Smooth muscle cell (in vitro differentiated cells): ENCODE measurements around the gene MSL1. TPM values are rescaled to one million over a fixed set of nuclear protein-coding genes. Genes with fewer than 3 reads are reported as not detected.

Experiments
- DNase-seq: peaks from one replicate; lab custom pipeline; 2025; ENCODE audit not compliant: unreplicated experiment; lab: John Stamatoyannopoulos, UW
- H2AFZ ChIP-seq: fragments of 200-600 bp; sonication (generic); 2 replicates; pipeline ENCODE4 v1.6.0; 2016; ENCODE audit warnings: antibody characterized with exemption, low read depth, mild to moderate bottlenecking
- H3F3A ChIP-seq: fragments of 200-600 bp; sonication (generic); 2 replicates; pipeline ENCODE4 v1.6.0; 2017; ENCODE audit warnings: antibody characterized with exemption, low read depth
- H3K27ac ChIP-seq: fragments of 200-600 bp; sonication (generic); 2 replicates; pipeline ENCODE4 v1.5.1; 2016; ENCODE audit warnings: low read depth, mild to moderate bottlenecking
- H3K27me3 ChIP-seq: fragments of 200-600 bp; sonication (generic); 2 replicates; pipeline ENCODE4 v1.6.1; 2016; ENCODE audit warnings: low read depth, mild to moderate bottlenecking
- H3K36me3 ChIP-seq: fragments of 200-600 bp; sonication (generic); 2 replicates; pipeline ENCODE4 v1.5.1; 2016; ENCODE audit warnings: low read depth
- H3K4me1 ChIP-seq: fragments of 200-600 bp; sonication (generic); 2 replicates; pipeline ENCODE4 v1.5.1; 2016; ENCODE audit warnings: low read depth
- H3K4me2 ChIP-seq: fragments of 200-600 bp; sonication (generic); 2 replicates; pipeline ENCODE4 v1.6.0; 2016; ENCODE audit warnings: mild to moderate bottlenecking
- H3K4me3 ChIP-seq: fragments of 200-600 bp; sonication (generic); 2 replicates; pipeline ENCODE4 v1.5.1; 2016; ENCODE audit warnings: mild to moderate bottlenecking
- H3K79me2 ChIP-seq: fragments of 200-600 bp; sonication (generic); 2 replicates; pipeline ENCODE4 v1.6.0; 2016; ENCODE audit warnings: low read depth, mild to moderate bottlenecking
- H3K9ac ChIP-seq: fragments of 200-600 bp; sonication (generic); 2 replicates; pipeline ENCODE4 v1.6.0; 2016; ENCODE audit warnings: low read depth
- H3K9me3 ChIP-seq: fragments of 200-600 bp; sonication (generic); replicated peaks from 2 replicates; pipeline ENCODE4 v1.5.1; 2016; ENCODE audit warnings: low read depth
- H4K20me1 ChIP-seq: fragments of 200-600 bp; sonication (generic); 2 replicates; pipeline ENCODE4 v1.6.0; 2016; ENCODE audit warnings: low read depth
- CTCF ChIP-seq: fragments of 200-600 bp; sonication (generic); IDR thresholded peaks from 2 replicates; pipeline ENCODE4 v1.5.1; 2017; ENCODE audit warnings: borderline replicate concordance, mild to moderate bottlenecking, antibody characterized with exemption; ENCODE audit not compliant: insufficient read depth, poor library complexity, severe bottlenecking
- WGBS: methylation state at CpG from one replicate; pipeline ENCODE4 v1.1.7; 2016; ENCODE audit warnings: low lambda C conversion rate; 5-methylcytosine and 5-hydroxymethylcytosine counted together
- polyA plus RNA-seq: library from polyadenylated mRNA; unstranded; fragments of >200 nt; fragmentation: Nextera tagmentation; extraction: Ambion mirVana; gene quantifications from 2 replicates; pipeline ENCODE4 v1.2.1, GENCODE V29; 2016
- total RNA-seq: library from RNA; depleted of rRNA; stranded (reverse); fragments of >200 nt; gene quantifications from 2 replicates; pipeline ENCODE4 v1.2.3, GENCODE V29; 2014

MSL1 gene
- total and polyA plus RNA-seq, 2 experiments from 2014 or later = 24.6 to 74.9 TPM

DNA sequence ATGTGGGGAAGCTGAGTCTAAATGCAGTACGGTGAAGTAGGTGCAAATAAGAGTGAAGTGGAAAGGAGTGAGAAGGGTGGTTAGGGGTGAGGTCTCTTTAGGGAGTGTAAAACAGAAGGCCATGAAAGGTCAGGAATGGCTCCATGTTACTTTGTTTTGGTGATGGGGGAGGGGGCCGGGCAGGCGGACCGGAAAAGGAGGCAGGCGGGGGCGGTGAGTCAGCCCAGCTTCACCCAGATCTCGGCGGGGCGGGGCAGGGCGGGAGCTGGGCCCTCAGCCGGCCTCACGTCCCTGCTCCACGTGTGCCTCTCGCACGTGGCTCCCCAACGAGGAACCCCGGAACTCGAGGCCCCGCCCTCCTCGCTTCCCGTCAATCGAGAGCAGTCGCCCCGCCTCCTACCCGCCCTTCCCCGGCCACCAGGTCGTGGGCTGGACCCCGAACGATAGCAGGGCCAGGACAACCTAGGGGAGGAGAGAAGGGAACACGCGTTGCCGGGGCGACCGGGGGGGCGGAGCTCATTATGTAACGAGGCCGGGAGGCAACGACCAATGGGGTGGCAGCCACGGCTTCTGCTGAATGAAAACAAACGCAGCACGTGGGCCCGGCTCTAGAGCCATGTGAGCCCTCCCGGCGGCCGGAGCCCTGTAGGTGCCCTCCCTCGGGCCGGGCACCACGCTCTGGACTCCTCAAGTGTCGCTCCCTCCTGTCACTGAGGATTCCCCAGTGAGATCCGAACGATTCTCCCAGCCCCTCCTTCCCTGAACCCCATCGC lies 22.7 kb upstream of the MSL1 start:
- 3% methylated on average over 33 of the region's 52 CpGs for WGBS
- H2AFZ ChIP-seq = no peak overlapping the region
- no peaks in the 10 kb centered on the region for H3K36me3 ChIP-seq
- H3K4me2 ChIP-seq = peak overlapping the region; percentile 97
- H3K4me3 ChIP-seq = peak overlapping the region; percentile 84
- H3K9ac ChIP-seq = peak overlapping the region; percentile 97
- H3K4me1 ChIP-seq = peaks cover 15% of the 10 kb centered on the region
- peaks cover 4% of the 10 kb centered on the region for H3K79me2 ChIP-seq
- no peaks in the 10 kb centered on the region for H3K9me3 ChIP-seq
- peak overlapping the region; percentile 98 for H3K27ac ChIP-seq
- no peak for TF ChIP-seq CTCF
- no peaks in the 10 kb centered on the region for H3K27me3 ChIP-seq
- peaks cover 12% of the 10 kb centered on the region for H4K20me1 ChIP-seq
- DNase-seq = peak; percentile 97
- H3F3A ChIP-seq = peaks cover 17% of the 10 kb centered on the region

GRCh38 chr17:40099619-40100418 lies 22.0 kb upstream of the MSL1 start:
- H3K79me2 ChIP-seq = peaks cover 4% of the 10 kb centered on the region
- H3K36me3 ChIP-seq = no peaks in the 10 kb centered on the region
- H4K20me1 ChIP-seq = peaks cover 12% of the 10 kb centered on the region
- no peak for TF ChIP-seq CTCF
- peak overlapping the region; percentile 97 for H3K4me2 ChIP-seq
- DNase-seq = no peak
- H3K9me3 ChIP-seq = no peaks in the 10 kb centered on the region
- peak overlapping the region; percentile 97 for H3K9ac ChIP-seq
- H3K27me3 ChIP-seq = no peaks in the 10 kb centered on the region
- peak overlapping the region; percentile 84 for H3K4me3 ChIP-seq
- H3K4me1 ChIP-seq = peaks cover 15% of the 10 kb centered on the region
- peak overlapping the region; percentile 98 for H3K27ac ChIP-seq
- 22% methylated on average over 31 of the region's 31 CpGs for WGBS
- H2AFZ ChIP-seq = no peak overlapping the region
- peaks cover 12% of the 10 kb centered on the region for H3F3A ChIP-seq

DNA sequence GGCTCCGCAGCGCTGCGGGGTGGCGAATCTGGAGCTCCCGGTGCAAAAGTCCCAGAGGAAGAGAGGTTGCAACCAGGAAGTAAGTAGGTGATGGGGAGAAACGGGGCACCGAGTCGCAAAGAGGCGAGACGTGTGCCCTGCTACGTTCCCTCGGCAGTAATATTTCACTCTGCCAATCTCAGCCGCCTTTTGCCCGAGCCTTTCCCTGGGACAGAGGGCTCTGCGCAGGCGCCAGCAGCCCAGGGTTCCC lies 21.4 kb upstream of the MSL1 start, which contains the start of gene NR1D1:
NR1D1 (minus strand) TSS at position 171 of the 250 bp plus-strand sequence. CDS start 495 bp downstream, outside the sequence.
- no peaks in the 10 kb centered on the region for H3K36me3 ChIP-seq
- peak within 1 kb of the TSS; percentile 98 for H3K27ac ChIP-seq
- H3K9ac ChIP-seq = peak within 1 kb of the TSS; percentile 97
- no peaks in the 10 kb centered on the region for H3K27me3 ChIP-seq
- peaks cover 15% of the 10 kb centered on the region for H3K4me1 ChIP-seq
- peaks cover 12% of the 10 kb centered on the region for H4K20me1 ChIP-seq
- no peak for DNase-seq
- H3K9me3 ChIP-seq = no peaks in the 10 kb centered on the region
- H3K4me2 ChIP-seq = peak within 1 kb of the TSS; percentile 97
- peaks cover 4% of the 10 kb centered on the region for H3K79me2 ChIP-seq
- H3F3A ChIP-seq = peaks cover 7% of the 10 kb centered on the region
- 0% methylated on average over 14 of the region's 16 CpGs for WGBS
- peak within 1 kb of the TSS; percentile 84 for H3K4me3 ChIP-seq
- no peak for TF ChIP-seq CTCF
- H2AFZ ChIP-seq = no peak within 1 kb of the TSS
